HCT116 (cell line): ENCODE measurements around the gene TMEM126B. TPM values are rescaled to one million over a fixed set of nuclear protein-coding genes. Genes with fewer than 3 reads are reported as not detected.

ENCODE experiments used
- ATAC-seq: fragments of 200-7000 bp; cut with Tn5 transposase; 2 replicates; pipeline ENCODE4 v1.9.1; 2020; ENCODE audit warnings: mild to moderate bottlenecking, moderate library complexity
- BruUV-seq: library from RNA; stranded (reverse); fragments of 400-500 nt; replicated peaks from 2 replicates; lab custom pipeline; 2021; lab: Mats Ljungman, UMichigan
- CTCF ChIA-PET: fragments of 300-600 bp; sonication (Branson Sonifier 250); formaldehyde crosslinking; loops from one replicate; lab custom pipeline; 2021; ENCODE audit warnings: antibody characterized with exemption; lab: Charles Lee
- POLR2A ChIA-PET: fragments of 300-600, 350-600 bp; sonication (Branson Sonifier 250); formaldehyde crosslinking; loops from one replicate; lab custom pipeline; 2021; ENCODE audit warnings: antibody characterized with exemption; lab: Charles Lee
- RAD21 ChIA-PET, 2 experiments: fragments of 300-600 bp; sonication (Branson Sonifier 250); formaldehyde crosslinking; loops; one replicate each; lab custom pipeline; 2023; ENCODE audit warnings: low total read pairs in 2 of 2; ENCODE audit not compliant: uncharacterized antibody in 2 of 2, unreplicated experiment in 2 of 2, low non-redundant PET in 1 of 2; lab: Charles Lee
- DNase-seq: peaks from one replicate; pipeline ENCODE4 v3.0.0-alpha.2; 2010; ENCODE audit warnings: low read depth, low spot score
- H2AFZ ChIP-seq: fragments of 200-600 bp; shearing (Covaris generic), sonication (generic); 2 replicates; pipeline ENCODE4 v1.6.1; 2017; ENCODE audit warnings: low read depth, mixed run types, mixed read lengths, antibody characterized with exemption, low read length; ENCODE audit not compliant: poor library complexity, severe bottlenecking
- H3K27ac ChIP-seq: 2 replicates; pipeline ENCODE4 v1.5.1; 2012; ENCODE audit warnings: low read depth, low read length
- H3K27me3 ChIP-seq: fragments of 200-600 bp; sonication (generic); 2 replicates; pipeline ENCODE4 v1.6.1; 2016; ENCODE audit warnings: mixed run types, low read length, mixed read lengths; ENCODE audit not compliant: insufficient read depth
- H3K36me3 ChIP-seq, 2 experiments: fragments of 200-500 bp in 1 of 2; fragments of 200-600 bp in 1 of 2; sonication (Bioruptor generic) in 1 of 2; sonication (generic) in 1 of 2; 2 replicates each; pipeline versions ENCODE4 v1.5.1 to v1.6.1; 2014 to 2016; ENCODE audit warnings: low read length in 2 of 2, inconsistent platforms in 1 of 2, mixed read lengths in 1 of 2, mixed run types in 1 of 2; ENCODE audit not compliant: insufficient read depth in 2 of 2, control insufficient read depth in 1 of 2
- H3K4me1 ChIP-seq, 2 experiments: fragments of 200-600 bp in 1 of 2; sonication (generic) in 1 of 2; 2 replicates each; pipeline versions ENCODE4 v1.5.1 to v1.6.1; 2012 to 2017; ENCODE audit warnings: low read length in 2 of 2, inconsistent platforms in 1 of 2, mild to moderate bottlenecking in 1 of 2, mixed read lengths in 1 of 2, mixed run types in 1 of 2, moderate library complexity in 1 of 2; ENCODE audit not compliant: insufficient read depth in 2 of 2, control insufficient read depth in 1 of 2
- H3K4me2 ChIP-seq: fragments of 200-600 bp; sonication (generic); 2 replicates; pipeline ENCODE4 v1.6.1; 2017; ENCODE audit warnings: mixed run types, low read length, mixed read lengths
- H3K4me3 ChIP-seq, 2 experiments: fragments of 200-600 bp in 1 of 2; sonication (generic) in 1 of 2; replicated peaks in 1 of 2; 2 replicates each; pipeline ENCODE4 v1.5.1; 2011 to 2016; ENCODE audit warnings: low read length in 2 of 2, control low read depth in 1 of 2, low read depth in 1 of 2, mild to moderate bottlenecking in 1 of 2, mixed read lengths in 1 of 2, mixed run types in 1 of 2
- H3K79me2 ChIP-seq: fragments of 200-600 bp; sonication (generic); 2 replicates; pipeline ENCODE4 v1.6.1; 2017; ENCODE audit warnings: mild to moderate bottlenecking, mixed run types, low read length, moderate library complexity, mixed read lengths; ENCODE audit not compliant: insufficient read depth
- H3K9ac ChIP-seq: fragments of 200-600 bp; sonication (generic); 2 replicates; pipeline ENCODE4 v1.6.1; 2016; ENCODE audit warnings: low read length, mixed read lengths
- H3K9me2 ChIP-seq: fragments of 200-600 bp; sonication (generic), shearing (Covaris generic); 2 replicates; pipeline ENCODE4 v1.6.1; 2017; ENCODE audit warnings: mixed run types, mild to moderate bottlenecking, moderate library complexity; ENCODE audit not compliant: insufficient read depth
- H3K9me3 ChIP-seq, 2 experiments: fragments of 200-500 bp in 1 of 2; fragments of 200-600 bp in 1 of 2; sonication (Bioruptor generic) in 1 of 2; sonication (generic) in 1 of 2; 2 replicates each; pipeline ENCODE4 v1.6.1; 2014 to 2017; ENCODE audit warnings: low read length in 2 of 2, mixed read lengths in 2 of 2, inconsistent platforms in 1 of 2, low read depth in 1 of 2, mild to moderate bottlenecking in 1 of 2, mixed run types in 1 of 2, moderate library complexity in 1 of 2; ENCODE audit not compliant: control insufficient read depth in 1 of 2, insufficient read depth in 1 of 2
- H4K20me1 ChIP-seq: fragments of 200-600 bp; sonication (generic), shearing (Covaris generic); 2 replicates; pipeline ENCODE4 v1.6.1; 2017; ENCODE audit warnings: mixed run types, mild to moderate bottlenecking, moderate library complexity; ENCODE audit not compliant: insufficient read depth
- CEBPB ChIP-seq: IDR thresholded peaks from 2 replicates; pipeline ENCODE4 v1.6.1; 2012; ENCODE audit warnings: low read depth
- CTCF ChIP-seq, 3 experiments: fragments of 200-600 bp in 1 of 3; sonication (generic) in 1 of 3; IDR thresholded peaks in 2 of 3; conservative IDR thresholded peaks in 1 of 3; 2 replicates each; pipeline ENCODE4 v1.5.1; 2012 to 2017; ENCODE audit warnings: low read depth in 2 of 3, low read length in 2 of 3, antibody characterized with exemption in 1 of 3, borderline replicate concordance in 1 of 3, control low read depth in 1 of 3, mild to moderate bottlenecking in 1 of 3, mixed read lengths in 1 of 3, mixed run types in 1 of 3, moderate library complexity in 1 of 3; ENCODE audit not compliant: insufficient read depth in 1 of 3
- ELF1 ChIP-seq: IDR thresholded peaks from 2 replicates; pipeline ENCODE4 v1.6.1; 2012; ENCODE audit warnings: low read depth, borderline replicate concordance
- intact Hi-C: fragments of 100-400 bp; cut with micrococcal nuclease; formaldehyde crosslinking; loops from 2 replicates; pipeline ENCODE4 v1.10.0; 2022
- total RNA-seq: library from RNA; stranded (reverse); gene quantifications from one replicate; pipeline ENCODE4 v1.2.1, GENCODE V29; 2021; ENCODE audit not compliant: unreplicated experiment

Gene TMEM126B
- total RNA-seq, 1 experiment from 2014 or later = 49.0 TPM

- no peak for TF ChIP-seq CTCF (IDR thresholded peaks at IDR 0.05 in 2 of 3, conservative IDR thresholded peaks at IDR 0.05 in 1 of 3; ENCODE audit: borderline replicate concordance in 1 of 3, insufficient read depth in 1 of 3, low read depth in 2 of 3, low read length in 2 of 3)
Observed at GRCh38 chr11:85664615-85665481, 36.5 kb downstream of the TMEM126B start, which contains the start of gene CREBZF (continued).

GRCh38 chr11:85665733-85666132 is 37.3 kb downstream of the TMEM126B start:
- Histone ChIP-seq H3K9me2 (no peaks in the 10 kb centered on the region), H3K4me1 (peaks cover 6 to 23% of the 10 kb centered on the region in 2 experiments; a peak in 3 of 4 replicates), H2AFZ (peak overlapping the region; percentile 90), H3K36me3 (peaks cover 12 to 15% of the 10 kb centered on the region in 2 experiments), H3K4me3 (no peak overlapping the region), H3K4me2 (peak overlapping the region; percentile 88), H3K27me3 (no peaks in the 10 kb centered on the region), H3K9me3 (no peaks in the 10 kb centered on the region), H4K20me1 (peaks cover 25% of the 10 kb centered on the region; the same call in 1 of the 2 replicates), H3K79me2 (peaks cover 42% of the 10 kb centered on the region), H3K9ac (peak overlapping the region; percentile 96), H3K27ac (no peak overlapping the region)
- DNase-seq (no peak), ATAC-seq (no peak)
- POLR2A ChIA-PET = interaction anchor here (1.2 kb wide), 1 partner anchor 17 kb away, joined by 3 read pairs; no protein-coding TSS in a partner anchor
- RAD21 ChIA-PET = no interaction called here
- peak; percentile 2; the same call in 1 of the 2 replicates for TF ChIP-seq CEBPB
- TF ChIP-seq ELF1 = no peak
- intact Hi-C loops = loop anchor here (2.0 kb wide), 2 partner anchors 37 to 161 kb away; partner anchors contain the start of gene TMEM126B
- CTCF ChIA-PET = no interaction called here
- no TSS peak for BruUV-seq
